Activated naive CD8-positive, alpha-beta T cell (primary cell): ENCODE measurements around the gene XAGE3.
"Not testable (repeated sequence)": the region's sequence is repeated elsewhere in the genome, so short reads cannot be mapped to it uniquely, and the experiment has no call there.

Experiments
- H3K27ac Mint-ChIP-seq: one replicate; pipeline ENCODE4 v1.8.0; 2021; ENCODE audit warnings: mixed read lengths
- H3K27me3 Mint-ChIP-seq: one replicate; pipeline ENCODE4 v1.8.0; 2021; ENCODE audit warnings: mixed read lengths
- H3K36me3 Mint-ChIP-seq: one replicate; pipeline ENCODE4 v1.8.0; 2021; ENCODE audit warnings: mixed read lengths
- H3K4me1 Mint-ChIP-seq: one replicate; pipeline ENCODE4 v1.8.0; 2021; ENCODE audit warnings: low read depth, mixed read lengths
- H3K4me3 Mint-ChIP-seq: one replicate; pipeline ENCODE4 v1.8.0; 2021; ENCODE audit warnings: mild to moderate bottlenecking, mixed read lengths
- H3K9me3 Mint-ChIP-seq: one replicate; pipeline ENCODE4 v1.8.0; 2021; ENCODE audit warnings: low read depth, mixed read lengths

XAGE3 gene, protein sequence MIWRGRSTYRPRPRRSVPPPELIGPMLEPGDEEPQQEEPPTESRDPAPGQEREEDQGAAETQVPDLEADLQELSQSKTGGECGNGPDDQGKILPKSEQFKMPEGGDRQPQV

DNA sequence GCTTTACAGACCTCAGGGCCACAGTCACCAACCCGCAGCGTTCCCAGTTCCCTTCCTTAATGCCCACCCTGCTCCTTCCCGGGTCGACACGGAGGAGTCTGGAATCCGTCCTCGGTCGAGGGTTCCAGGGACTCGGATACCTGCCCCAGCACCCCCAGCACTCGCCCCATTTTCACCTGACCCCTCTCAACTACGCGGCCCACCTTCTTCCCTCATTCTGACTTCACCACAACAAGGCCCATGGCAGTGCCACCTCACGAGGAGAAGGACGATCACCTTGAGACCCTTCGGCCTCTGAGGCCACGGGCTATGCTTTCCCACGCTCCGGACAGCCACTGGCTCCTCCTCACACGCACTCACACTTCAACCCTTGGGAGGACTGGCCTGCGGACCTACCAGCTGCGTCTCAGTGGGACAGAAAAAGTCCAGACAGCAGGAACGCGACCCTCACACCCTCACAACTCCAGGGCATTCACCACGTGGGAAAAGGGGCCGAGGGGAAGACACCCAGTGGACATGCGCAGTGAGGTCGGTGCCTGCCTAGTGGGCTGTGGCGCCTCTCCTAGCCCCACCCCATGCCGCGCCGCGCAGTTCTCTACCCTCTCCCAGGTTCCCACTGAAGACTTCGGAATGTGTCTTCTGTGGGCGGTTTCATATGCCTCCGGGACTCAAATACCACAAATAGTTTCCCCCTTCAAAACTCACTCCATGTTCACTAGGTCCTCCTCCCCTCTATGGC, at the start of gene XAGE3:
TSS of gene XAGE3 (minus strand) at position 474 of the 739 bp plus-strand sequence. CDS start 950 bp downstream, outside the sequence.
- Mint-ChIP-seq H3K27me3 (no peaks in the 10 kb centered on the region), H3K4me1 (no peaks in the 10 kb centered on the region), H3K36me3 (no peaks in the 10 kb centered on the region), H3K27ac (no peak within 1 kb of the TSS), H3K4me3 (no peak within 1 kb of the TSS), H3K9me3 (no peaks in the 10 kb centered on the region)

- not testable (repeated sequence) for H3K36me3 Mint-ChIP-seq, H3K27me3 Mint-ChIP-seq, H3K4me1 Mint-ChIP-seq, H3K27ac Mint-ChIP-seq, H3K9me3 Mint-ChIP-seq, H3K4me3 Mint-ChIP-seq
Observed at GRCh38 chrX:52914704-52915103, 46.8 kb upstream of the XAGE3 start.

- not testable (repeated sequence) for H3K4me3 Mint-ChIP-seq, H3K27ac Mint-ChIP-seq, H3K9me3 Mint-ChIP-seq, H3K36me3 Mint-ChIP-seq, H3K4me1 Mint-ChIP-seq, H3K27me3 Mint-ChIP-seq
Observed at GRCh38 chrX:52913681-52914080, 45.8 kb upstream of the XAGE3 start.

DNA sequence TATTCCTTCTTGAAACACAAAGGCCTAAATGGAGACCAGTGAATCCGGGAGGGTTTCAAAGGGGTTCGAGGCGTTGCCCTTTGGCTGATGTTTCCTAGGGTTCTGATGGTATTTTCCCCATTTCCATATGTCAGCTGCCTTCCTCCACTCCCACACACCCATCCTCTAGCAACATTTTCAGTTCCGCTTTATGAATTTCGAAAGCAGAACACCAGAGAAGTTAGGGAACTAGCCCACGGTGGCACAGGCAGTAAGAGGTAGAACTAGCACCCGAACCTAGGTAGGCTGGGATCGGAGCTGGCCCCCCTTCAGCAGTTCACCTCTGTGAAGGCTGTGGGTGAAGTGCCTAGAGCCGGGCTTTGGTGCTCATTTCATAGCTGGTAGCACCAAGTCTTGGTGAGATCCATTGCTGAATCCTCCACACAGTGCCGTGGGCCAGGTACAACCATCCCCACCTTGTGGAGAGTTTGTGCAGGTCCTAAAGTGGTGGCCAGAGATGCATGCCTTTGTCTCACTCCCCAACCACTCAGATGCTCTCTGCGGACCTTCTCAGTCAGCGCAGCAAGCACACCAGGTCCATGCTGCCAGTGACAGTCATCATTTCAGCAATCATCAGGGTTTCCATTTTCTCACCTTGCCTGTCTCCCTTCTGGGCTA, 41.6 kb upstream of the XAGE3 start:
- not testable (repeated sequence) for H3K36me3 Mint-ChIP-seq, H3K4me1 Mint-ChIP-seq, H3K9me3 Mint-ChIP-seq, H3K4me3 Mint-ChIP-seq, H3K27me3 Mint-ChIP-seq, H3K27ac Mint-ChIP-seq

- not testable (repeated sequence) for H3K36me3 Mint-ChIP-seq, H3K4me3 Mint-ChIP-seq, H3K27me3 Mint-ChIP-seq, H3K4me1 Mint-ChIP-seq, H3K9me3 Mint-ChIP-seq, H3K27ac Mint-ChIP-seq
Observed at GRCh38 chrX:52907900-52908299, 40.0 kb upstream of the XAGE3 start.

GRCh38 chrX:52907137-52907536, 39.3 kb upstream of the XAGE3 start:
- not testable (repeated sequence) for H3K4me1 Mint-ChIP-seq, H3K4me3 Mint-ChIP-seq, H3K36me3 Mint-ChIP-seq, H3K27me3 Mint-ChIP-seq, H3K9me3 Mint-ChIP-seq, H3K27ac Mint-ChIP-seq

DNA sequence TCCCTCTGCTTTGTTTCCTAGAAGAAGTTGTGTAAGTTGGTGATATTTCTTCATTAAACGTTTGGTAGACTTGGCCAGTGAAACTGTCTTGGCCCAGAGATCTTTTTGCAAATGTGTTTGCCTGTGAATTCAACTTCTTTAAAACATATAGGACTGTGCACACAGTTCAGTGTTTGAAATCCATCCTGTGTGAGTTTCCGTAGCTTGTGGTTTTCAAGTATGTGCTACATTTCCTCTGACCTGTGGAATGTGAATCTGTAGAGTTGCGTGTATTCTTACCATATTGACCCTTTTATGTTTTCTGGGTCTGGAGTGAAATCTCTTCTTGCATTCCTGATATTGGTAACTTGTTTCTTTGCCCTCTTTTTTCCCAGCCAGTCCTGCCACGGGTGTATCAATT, 38.2 kb upstream of the XAGE3 start:
- not testable (repeated sequence) for H3K4me3 Mint-ChIP-seq, H3K27me3 Mint-ChIP-seq, H3K27ac Mint-ChIP-seq, H3K36me3 Mint-ChIP-seq, H3K9me3 Mint-ChIP-seq, H3K4me1 Mint-ChIP-seq

GRCh38 chrX:52905531-52905930, 37.6 kb upstream of the XAGE3 start:
- not testable (repeated sequence) for H3K9me3 Mint-ChIP-seq, H3K4me1 Mint-ChIP-seq, H3K27me3 Mint-ChIP-seq, H3K27ac Mint-ChIP-seq, H3K36me3 Mint-ChIP-seq, H3K4me3 Mint-ChIP-seq

- not testable (repeated sequence) for H3K4me3 Mint-ChIP-seq, H3K36me3 Mint-ChIP-seq, H3K27me3 Mint-ChIP-seq, H3K9me3 Mint-ChIP-seq, H3K4me1 Mint-ChIP-seq, H3K27ac Mint-ChIP-seq
Observed at GRCh38 chrX:52896855-52897709, 29.2 kb upstream of the XAGE3 start, which contains the start of gene FAM156B. Gene FAM156B (plus strand): TSS chrX:52897330. CDS start chrX:52907226, 9,896 bp downstream.

DNA sequence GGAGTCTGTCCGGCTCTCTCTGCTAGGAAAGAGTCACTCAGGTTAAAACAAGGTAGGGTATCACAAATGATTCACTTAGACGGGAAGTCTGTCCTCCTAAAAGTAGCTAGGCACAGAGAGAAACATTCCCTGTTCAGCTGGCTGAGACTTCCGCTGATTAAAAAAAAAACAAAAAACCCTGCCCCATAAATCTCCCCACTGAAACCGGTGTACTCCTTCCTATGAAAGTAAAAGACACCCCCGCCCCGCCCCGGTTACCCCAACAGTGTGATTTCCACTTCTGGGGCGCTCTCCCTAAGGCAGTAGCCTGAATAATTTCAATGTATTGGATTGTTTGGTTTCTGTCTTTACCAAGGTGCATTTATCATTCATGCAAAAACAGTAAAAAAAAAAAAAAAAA, 28.6 kb upstream of the XAGE3 start:
- H3K4me3 Mint-ChIP-seq, H3K36me3 Mint-ChIP-seq: not testable (repeated sequence)

GRCh38 chrX:52888090-52888489, 20.2 kb upstream of the XAGE3 start:
- not testable (repeated sequence) for H3K4me1 Mint-ChIP-seq, H3K4me3 Mint-ChIP-seq, H3K36me3 Mint-ChIP-seq, H3K27me3 Mint-ChIP-seq, H3K27ac Mint-ChIP-seq, H3K9me3 Mint-ChIP-seq

More for the DNA sequence above, 28.6 kb upstream of the XAGE3 start:
- not testable (repeated sequence) for H3K4me1 Mint-ChIP-seq, H3K27me3 Mint-ChIP-seq, H3K27ac Mint-ChIP-seq, H3K9me3 Mint-ChIP-seq

- H3K9me3 Mint-ChIP-seq = not testable (repeated sequence)
Observed at GRCh38 chrX:52887459-52887858, 19.6 kb upstream of the XAGE3 start.

DNA sequence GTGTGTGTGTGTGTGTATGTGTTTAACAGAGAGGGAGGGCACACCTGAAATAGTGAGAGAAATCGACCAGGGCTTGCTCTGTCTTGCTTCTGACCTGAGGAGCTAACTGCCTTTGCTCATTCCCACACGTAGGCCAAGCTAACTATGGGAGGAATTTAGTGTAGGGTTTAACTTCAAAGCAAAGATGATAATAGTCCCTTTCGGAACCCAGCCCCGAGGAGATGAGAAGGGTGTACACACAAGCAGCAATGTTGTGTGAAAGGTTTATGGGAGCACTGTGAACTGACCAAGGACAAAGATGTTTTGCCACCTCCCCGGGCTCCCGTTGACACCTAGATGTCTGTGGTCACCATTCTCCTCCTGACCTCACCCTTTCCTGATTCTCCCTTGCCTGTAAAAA, 8.5 kb upstream of the XAGE3 start:
- H3K4me3 Mint-ChIP-seq, H3K9me3 Mint-ChIP-seq, H3K4me1 Mint-ChIP-seq, H3K27me3 Mint-ChIP-seq, H3K27ac Mint-ChIP-seq, H3K36me3 Mint-ChIP-seq: not testable (repeated sequence)

More at GRCh38 chrX:52887459-52887858, 19.6 kb upstream of the XAGE3 start:
- not testable (repeated sequence) for H3K4me1 Mint-ChIP-seq, H3K4me3 Mint-ChIP-seq, H3K27ac Mint-ChIP-seq, H3K36me3 Mint-ChIP-seq, H3K27me3 Mint-ChIP-seq

GRCh38 chrX:52875436-52875835, 7.6 kb upstream of the XAGE3 start:
- not testable (repeated sequence) for H3K9me3 Mint-ChIP-seq, H3K27me3 Mint-ChIP-seq, H3K4me1 Mint-ChIP-seq, H3K27ac Mint-ChIP-seq, H3K36me3 Mint-ChIP-seq, H3K4me3 Mint-ChIP-seq

DNA sequence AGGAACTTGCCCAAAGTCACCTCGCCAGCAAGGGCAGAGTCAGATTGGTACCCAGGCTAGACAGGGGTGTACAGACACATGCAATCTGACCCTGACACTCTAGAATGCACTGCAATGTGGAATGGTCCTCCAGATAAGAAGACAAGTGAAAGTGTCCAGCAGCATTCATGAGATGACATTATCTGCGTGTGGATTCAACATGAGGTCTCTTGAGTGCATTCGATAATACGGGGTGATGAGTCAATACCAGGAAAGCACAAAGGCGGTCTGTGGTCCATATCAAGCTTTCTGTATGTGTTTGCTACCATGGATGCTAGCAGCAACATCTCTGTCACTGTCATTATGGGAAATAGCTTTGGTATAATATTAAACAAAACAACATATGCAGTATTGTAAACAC, 6.8 kb upstream of the XAGE3 start:
- H3K27me3 Mint-ChIP-seq = no peaks in the 10 kb centered on the region
- H3K27ac Mint-ChIP-seq = no peak overlapping the region
- no peak overlapping the region for H3K4me3 Mint-ChIP-seq
- no peaks in the 10 kb centered on the region for H3K36me3 Mint-ChIP-seq
- no peaks in the 10 kb centered on the region for H3K9me3 Mint-ChIP-seq
- no peaks in the 10 kb centered on the region for H3K4me1 Mint-ChIP-seq
